Stimulated activated CD4-positive, alpha-beta T cell treated with anti-CD3 and anti-CD28 coated beads, Interleukin-1b, Interleukin-23, amount 100 ng/mL, for 4 hours (primary cell): Measurements from ENCODE around the gene GPR26.
"Not testable (repeated sequence)": the region's sequence is repeated elsewhere in the genome, so short reads cannot be mapped to it uniquely, and the experiment has no call there.

Experiments
- DNase-seq, 2 donors: peaks; one replicate each; pipeline ENCODE4 v3.0.0-alpha.2; 2020; ENCODE audit warnings: low read depth in 2 of 2

The GPR26 gene

GRCh38 chr10:123706236-123706635, 40.1 kb downstream of the GPR26 start:
- no peak for DNase-seq

DNA sequence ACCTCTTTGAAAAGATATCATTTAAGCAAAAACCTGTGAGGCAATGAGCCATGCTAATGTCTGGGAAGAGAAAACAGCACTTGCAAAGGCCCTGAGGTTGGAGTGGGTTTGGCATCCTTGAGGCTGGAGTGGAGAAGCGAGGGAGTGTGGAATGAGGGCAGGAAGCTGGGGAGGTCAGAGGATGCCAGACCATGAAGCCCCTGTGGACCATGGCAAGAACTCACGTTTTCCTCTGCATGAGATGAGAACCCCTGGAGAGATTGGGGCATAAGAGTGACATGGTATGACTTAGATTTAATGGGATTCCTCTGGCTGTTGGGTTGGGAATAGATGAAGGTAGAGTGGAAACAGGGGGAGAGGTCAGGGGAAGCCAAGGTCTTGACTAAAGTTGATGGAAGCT, 49.4 kb downstream of the GPR26 start:
- DNase-seq: no peak

DNA sequence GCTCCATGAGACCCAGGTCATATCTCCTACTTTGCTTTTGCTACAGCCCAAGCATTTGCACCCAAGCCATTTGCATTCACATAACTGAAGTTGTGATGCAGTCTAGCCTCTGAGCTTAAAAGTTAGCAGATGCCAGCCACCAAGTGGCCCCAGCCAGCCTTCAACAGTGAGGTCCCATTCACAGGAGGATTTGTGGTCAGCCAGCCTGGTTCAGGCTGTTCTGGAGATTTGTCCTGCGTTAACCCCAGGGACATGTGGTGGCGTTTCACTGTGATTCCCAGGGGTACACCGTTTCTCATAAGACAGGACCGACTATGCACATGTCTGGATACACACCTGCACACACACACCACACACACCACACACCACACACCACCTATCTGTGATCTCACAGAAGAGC, 51.2 kb downstream of the GPR26 start:
- no peak for DNase-seq

DNA sequence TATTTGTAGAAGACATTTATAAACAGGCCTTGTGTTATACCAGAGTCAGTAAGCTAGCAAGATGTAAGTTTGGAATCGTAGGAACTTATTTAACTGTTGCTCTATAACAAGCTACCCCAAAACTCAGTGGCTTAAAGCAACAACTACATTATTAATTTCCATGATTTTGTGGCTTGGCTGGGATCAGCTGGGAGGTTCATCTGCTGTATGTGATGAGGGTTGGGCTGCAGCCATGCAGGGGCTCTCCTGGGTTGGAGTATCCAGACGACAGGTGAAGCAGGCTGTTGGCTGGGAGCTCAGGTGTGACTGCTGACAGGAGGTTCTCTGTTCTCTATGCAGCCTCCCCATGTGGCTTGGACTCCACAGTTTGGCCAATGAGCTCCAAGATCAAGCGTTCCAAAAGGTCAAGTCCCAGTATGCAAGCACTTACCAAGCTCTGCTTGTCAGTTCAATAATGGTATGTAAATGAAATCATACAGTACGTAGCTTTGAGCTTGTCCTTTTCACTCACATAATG, 52.4 kb downstream of the GPR26 start:
- DNase-seq: no peak

GRCh38 chr10:123720536-123720935, 54.4 kb downstream of the GPR26 start:
- no peak for DNase-seq

GRCh38 chr10:123721441-123722049, 55.4 kb downstream of the GPR26 start:
- DNase-seq: no peak

- DNase-seq: no peak
Measured at GRCh38 chr10:123722351-123722750, 56.2 kb downstream of the GPR26 start.

- no peak for DNase-seq
Measured at GRCh38 chr10:123724747-123725146, 58.6 kb downstream of the GPR26 start.

DNA sequence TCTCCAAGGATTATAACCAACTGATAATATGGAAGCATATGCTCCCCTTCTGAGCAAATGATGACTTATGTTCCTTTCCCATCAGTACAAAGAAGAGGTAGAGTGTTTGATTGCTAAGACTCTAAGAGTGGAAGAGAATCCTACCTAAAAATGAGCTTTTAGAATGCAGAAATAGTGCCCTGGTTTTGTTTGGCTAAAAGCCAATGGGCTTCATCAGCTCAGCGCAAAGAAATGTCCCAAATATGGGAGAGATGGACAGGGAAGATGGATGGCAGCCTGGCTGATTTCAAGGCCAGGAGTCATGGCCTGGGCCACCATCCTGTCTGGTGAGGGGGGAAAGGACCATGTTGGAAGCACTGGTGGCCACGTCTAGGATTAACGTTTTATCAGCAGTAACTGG, 60.2 kb downstream of the GPR26 start:
- no peak for DNase-seq

- no peak for DNase-seq
Measured at GRCh38 chr10:123726836-123727235, 60.7 kb downstream of the GPR26 start.

GRCh38 chr10:123729523-123729922, 63.4 kb downstream of the GPR26 start:
- DNase-seq: no peak

DNA sequence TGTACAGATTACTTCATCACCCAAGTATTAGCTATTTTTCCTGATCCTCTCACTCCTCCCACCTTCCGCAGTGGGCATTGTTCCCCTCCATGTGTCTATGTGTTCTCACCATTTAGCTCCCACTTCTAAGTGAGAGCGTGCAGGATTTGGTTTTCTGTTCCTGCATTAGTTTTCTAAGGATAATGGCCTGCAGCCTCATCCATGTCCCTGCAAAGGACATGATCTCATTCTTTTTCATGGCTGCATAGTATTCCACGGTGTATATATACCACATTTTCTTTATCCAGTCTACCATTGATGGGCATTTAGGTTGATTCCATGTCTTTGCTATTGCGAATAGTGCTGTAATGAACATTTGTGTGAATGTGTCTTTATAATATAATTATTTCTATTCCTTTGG, 70.8 kb downstream of the GPR26 start:
- DNase-seq: not testable (repeated sequence)

DNA sequence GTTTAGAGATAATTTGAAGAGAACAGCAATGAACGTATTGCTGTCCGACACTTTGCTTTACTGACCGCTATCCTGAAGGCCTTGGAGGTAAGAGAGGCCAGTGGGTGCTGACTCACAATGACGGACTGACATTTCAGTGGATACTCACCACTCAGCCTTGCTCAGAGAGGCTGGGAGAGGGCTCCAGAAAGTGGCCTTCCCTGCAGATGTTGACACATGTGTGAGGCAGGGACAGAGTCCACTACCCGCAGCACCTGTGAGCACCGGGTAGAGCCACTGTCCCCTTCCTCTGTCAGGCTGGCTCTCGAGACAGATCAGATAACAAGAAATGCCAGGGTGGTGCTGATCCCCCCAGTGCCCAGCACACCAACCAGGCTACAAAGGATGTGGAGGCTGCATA, 75.0 kb downstream of the GPR26 start:
- no peak for DNase-seq

DNA sequence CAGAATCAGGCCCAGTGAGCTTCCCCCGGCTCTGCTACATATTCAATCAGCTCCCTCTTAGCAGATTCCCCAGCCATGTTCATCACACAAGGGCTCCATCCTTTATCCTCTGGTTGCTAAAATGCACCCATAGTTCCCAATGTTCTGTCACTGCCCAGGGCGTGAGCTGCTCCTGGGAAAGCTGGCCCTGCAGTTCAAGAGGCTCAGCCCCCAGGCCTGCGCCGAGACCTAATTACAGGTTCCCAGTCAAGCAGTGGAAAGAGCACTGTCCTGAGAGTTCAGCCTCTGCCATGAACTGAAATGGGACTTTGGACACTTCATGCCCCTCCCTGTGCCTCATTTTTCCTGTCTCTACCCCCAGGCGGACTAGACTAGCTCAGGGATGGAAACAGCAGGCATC, 75.6 kb downstream of the GPR26 start:
- DNase-seq: no peak

- no peak for DNase-seq
Measured at GRCh38 chr10:123742751-123743440, 76.7 kb downstream of the GPR26 start.

GRCh38 chr10:123743441-123744223, 77.5 kb downstream of the GPR26 start:
- no peak for DNase-seq

GRCh38 chr10:123744224-123744536, 78.0 kb downstream of the GPR26 start:
- no peak for DNase-seq
